Activated CD8-positive, alpha-beta memory T cell treated with anti-CD3 and anti-CD28 coated beads, Interleukin-2, amount 10 ng/mL, durations not matched to agents 7 days and 5 days (primary cell): ENCODE measurements around the gene ABCA6. TPM values are rescaled to one million over a fixed set of nuclear protein-coding genes. Genes with fewer than 3 reads are reported as not detected.

Experiments used
- ATAC-seq: fragments of 150-1000 bp; cut with Tn5 transposase; one replicate; pipeline ENCODE4 v1.10.0; 2021; ENCODE audit warnings: moderate library complexity
- CTCF ChIA-PET: fragments of 350-600 bp; sonication (Branson Sonifier 250); formaldehyde crosslinking; loops from one replicate; lab custom pipeline; 2021; ENCODE audit warnings: antibody characterized with exemption; lab: Charles Lee
- DNase-seq: peaks from one replicate; pipeline ENCODE4 v3.0.0-alpha.2; 2020
- H3K27ac Mint-ChIP-seq: one replicate; pipeline ENCODE4 v1.8.0; 2021; ENCODE audit warnings: mild to moderate bottlenecking, mixed read lengths
- H3K27me3 Mint-ChIP-seq: one replicate; pipeline ENCODE4 v1.8.0; 2021; ENCODE audit warnings: mixed read lengths
- H3K36me3 Mint-ChIP-seq: one replicate; pipeline ENCODE4 v1.8.0; 2021; ENCODE audit warnings: mild to moderate bottlenecking, mixed read lengths
- H3K4me1 Mint-ChIP-seq: one replicate; pipeline ENCODE4 v1.8.0; 2021; ENCODE audit warnings: mixed read lengths
- H3K4me3 Mint-ChIP-seq: one replicate; pipeline ENCODE4 v1.8.0; 2021; ENCODE audit warnings: mild to moderate bottlenecking, moderate library complexity, mixed read lengths
- H3K9me3 Mint-ChIP-seq: one replicate; pipeline ENCODE4 v1.8.0; 2022; ENCODE audit warnings: low read depth, mixed read lengths
- total RNA-seq, 2 experiments: library from RNA; stranded (reverse); gene quantifications; one replicate each; pipeline ENCODE4 v1.2.3, GENCODE V29; 2021

Gene ABCA6
- total RNA-seq, 2 experiments from 2014 or later: 0.21 to 0.29 TPM

- Mint-ChIP-seq H3K27me3 (no peaks in the 10 kb centered on the region), H3K36me3 (no peaks in the 10 kb centered on the region), H3K27ac (no peak overlapping the region), H3K4me1 (no peaks in the 10 kb centered on the region), H3K4me3 (no peak overlapping the region), H3K9me3 (no peaks in the 10 kb centered on the region)
- ATAC-seq: no peak
- no peak for DNase-seq
- CTCF ChIA-PET: no interaction called here
These were observed 35.6 kb downstream of the ABCA6 start for GRCh38 chr17:69105907-69106730.

- Mint-ChIP-seq H3K4me3 (no peak overlapping the region), H3K27me3 (no peaks in the 10 kb centered on the region)
These were observed 38.0 kb downstream of the ABCA6 start for GRCh38 chr17:69103557-69104233.

GRCh38 chr17:69098625-69099024 is 43.1 kb downstream of the ABCA6 start:
- no peak for ATAC-seq
- Mint-ChIP-seq H3K4me1 (no peaks in the 10 kb centered on the region), H3K9me3 (no peaks in the 10 kb centered on the region), H3K27ac (no peak overlapping the region), H3K36me3 (no peaks in the 10 kb centered on the region), H3K27me3 (peaks cover 4% of the 10 kb centered on the region), H3K4me3 (no peak overlapping the region)
- CTCF ChIA-PET: interaction anchor here (1.1 kb wide), 1 partner anchor 8 kb away, joined by 3 read pairs; no protein-coding TSS in a partner anchor
- DNase-seq: no peak

More at GRCh38 chr17:69103557-69104233, 38.0 kb downstream of the ABCA6 start:
- no peak for DNase-seq
- no peak for ATAC-seq
- no peaks in the 10 kb centered on the region for H3K9me3 Mint-ChIP-seq
- H3K4me1 Mint-ChIP-seq: no peaks in the 10 kb centered on the region
- no peaks in the 10 kb centered on the region for H3K36me3 Mint-ChIP-seq
- CTCF ChIA-PET: interaction anchor here (1.1 to 2.6 kb wide), 3 partner anchors 13 to 19 kb away, joined by 3 to 6 read pairs (median 4); no protein-coding TSS in a partner anchor
- no peak overlapping the region for H3K27ac Mint-ChIP-seq

GRCh38 chr17:69096541-69096940 is 45.2 kb downstream of the ABCA6 start:
- ATAC-seq (no peak), DNase-seq (no peak)
- Mint-ChIP-seq H3K27ac (no peak overlapping the region), H3K9me3 (no peaks in the 10 kb centered on the region), H3K4me1 (no peaks in the 10 kb centered on the region), H3K27me3 (peaks cover 7% of the 10 kb centered on the region), H3K4me3 (no peak overlapping the region), H3K36me3 (no peaks in the 10 kb centered on the region)
- CTCF ChIA-PET: no interaction called here

GRCh38 chr17:69093995-69094394 is 47.7 kb downstream of the ABCA6 start:
- CTCF ChIA-PET: no interaction called here
- no peak overlapping the region for H3K4me3 Mint-ChIP-seq
- no peaks in the 10 kb centered on the region for H3K36me3 Mint-ChIP-seq
- no peaks in the 10 kb centered on the region for H3K4me1 Mint-ChIP-seq
- no peaks in the 10 kb centered on the region for H3K9me3 Mint-ChIP-seq
- no peak overlapping the region for H3K27ac Mint-ChIP-seq
- DNase-seq (no peak), ATAC-seq (no peak)
- H3K27me3 Mint-ChIP-seq: peaks cover 10% of the 10 kb centered on the region

GRCh38 chr17:69093279-69093789 is 48.4 kb downstream of the ABCA6 start:
- DNase-seq: no peak
- no peaks in the 10 kb centered on the region for H3K36me3 Mint-ChIP-seq
- no peak for ATAC-seq
- H3K27ac Mint-ChIP-seq: no peak overlapping the region
- peaks cover 10% of the 10 kb centered on the region for H3K27me3 Mint-ChIP-seq
- no peaks in the 10 kb centered on the region for H3K4me1 Mint-ChIP-seq
- no peaks in the 10 kb centered on the region for H3K9me3 Mint-ChIP-seq
- no peak overlapping the region for H3K4me3 Mint-ChIP-seq
- CTCF ChIA-PET: no interaction called here

- Mint-ChIP-seq H3K4me1 (no peaks in the 10 kb centered on the region), H3K4me3 (no peak overlapping the region), H3K27me3 (peaks cover 10% of the 10 kb centered on the region), H3K36me3 (no peaks in the 10 kb centered on the region), H3K27ac (no peak overlapping the region), H3K9me3 (no peaks in the 10 kb centered on the region)
- DNase-seq (no peak), ATAC-seq (no peak)
- CTCF ChIA-PET: interaction anchor here (1.2 to 1.3 kb wide), 2 partner anchors 8 to 13 kb away, joined by 3 to 6 read pairs; no protein-coding TSS in a partner anchor
These were observed 51.3 kb downstream of the ABCA6 start for GRCh38 chr17:69090365-69090764.

- CTCF ChIA-PET: no interaction called here
- H3K27me3 Mint-ChIP-seq: peaks cover 6% of the 10 kb centered on the region
- no peak overlapping the region for H3K27ac Mint-ChIP-seq
- DNase-seq: no peak
- no peaks in the 10 kb centered on the region for H3K9me3 Mint-ChIP-seq
- no peaks in the 10 kb centered on the region for H3K4me1 Mint-ChIP-seq
- H3K4me3 Mint-ChIP-seq: no peak overlapping the region
- no peaks in the 10 kb centered on the region for H3K36me3 Mint-ChIP-seq
- no peak for ATAC-seq
These were observed 53.0 kb downstream of the ABCA6 start for GRCh38 chr17:69088643-69089200.

GRCh38 chr17:69086641-69087040 is 55.1 kb downstream of the ABCA6 start:
- no peak for DNase-seq

GRCh38 chr17:69084911-69085310 is 56.8 kb downstream of the ABCA6 start:
- Mint-ChIP-seq H3K4me3 (no peak overlapping the region), H3K27ac (no peak overlapping the region), H3K4me1 (no peaks in the 10 kb centered on the region), H3K9me3 (peaks cover 4% of the 10 kb centered on the region), H3K36me3 (no peaks in the 10 kb centered on the region), H3K27me3 (no peaks in the 10 kb centered on the region)
- no peak for ATAC-seq
- DNase-seq: no peak
- CTCF ChIA-PET: interaction anchor here (1.0 kb wide), 1 partner anchor 18 kb away, joined by 4 read pairs; no protein-coding TSS in a partner anchor

More at GRCh38 chr17:69086641-69087040, 55.1 kb downstream of the ABCA6 start:
- Mint-ChIP-seq H3K4me3 (no peak overlapping the region), H3K27me3 (peaks cover 2% of the 10 kb centered on the region), H3K4me1 (no peaks in the 10 kb centered on the region), H3K36me3 (no peaks in the 10 kb centered on the region), H3K27ac (no peak overlapping the region), H3K9me3 (peaks cover 4% of the 10 kb centered on the region)
- ATAC-seq: no peak
- CTCF ChIA-PET: no interaction called here

GRCh38 chr17:69082696-69083095 is 59.0 kb downstream of the ABCA6 start:
- DNase-seq: no peak
- Mint-ChIP-seq H3K4me1 (no peaks in the 10 kb centered on the region), H3K4me3 (no peak overlapping the region), H3K27ac (no peak overlapping the region), H3K27me3 (no peaks in the 10 kb centered on the region), H3K9me3 (peaks cover 4% of the 10 kb centered on the region), H3K36me3 (no peaks in the 10 kb centered on the region)
- CTCF ChIA-PET: interaction anchor here (1.1 kb wide), 1 partner anchor 14 kb away, joined by 3 read pairs; no protein-coding TSS in a partner anchor
- no peak for ATAC-seq

GRCh38 chr17:69078864-69079263 is 62.8 kb downstream of the ABCA6 start:
- Mint-ChIP-seq H3K9me3 (peaks cover 6% of the 10 kb centered on the region), H3K27ac (no peak overlapping the region), H3K27me3 (no peaks in the 10 kb centered on the region), H3K4me3 (no peak overlapping the region), H3K36me3 (no peaks in the 10 kb centered on the region), H3K4me1 (no peaks in the 10 kb centered on the region)
- ATAC-seq (no peak), DNase-seq (no peak)
- CTCF ChIA-PET: no interaction called here

- Mint-ChIP-seq H3K9me3 (peaks cover 2% of the 10 kb centered on the region), H3K36me3 (no peaks in the 10 kb centered on the region), H3K4me3 (no peak overlapping the region), H3K27me3 (no peaks in the 10 kb centered on the region), H3K27ac (no peak overlapping the region), H3K4me1 (no peaks in the 10 kb centered on the region)
- DNase-seq (no peak), ATAC-seq (no peak)
- CTCF ChIA-PET: no interaction called here
These were observed 65.9 kb downstream of the ABCA6 start for GRCh38 chr17:69075823-69076222.
